ENCODE data around the gene RBP5. TPM values are rescaled to one million over a fixed set of nuclear protein-coding genes. Genes with fewer than 3 reads are reported as not detected.

The RBP5 gene
- total RNA-seq, 1 experiment from 2014 or later, result 2.7 TPM

DNA sequence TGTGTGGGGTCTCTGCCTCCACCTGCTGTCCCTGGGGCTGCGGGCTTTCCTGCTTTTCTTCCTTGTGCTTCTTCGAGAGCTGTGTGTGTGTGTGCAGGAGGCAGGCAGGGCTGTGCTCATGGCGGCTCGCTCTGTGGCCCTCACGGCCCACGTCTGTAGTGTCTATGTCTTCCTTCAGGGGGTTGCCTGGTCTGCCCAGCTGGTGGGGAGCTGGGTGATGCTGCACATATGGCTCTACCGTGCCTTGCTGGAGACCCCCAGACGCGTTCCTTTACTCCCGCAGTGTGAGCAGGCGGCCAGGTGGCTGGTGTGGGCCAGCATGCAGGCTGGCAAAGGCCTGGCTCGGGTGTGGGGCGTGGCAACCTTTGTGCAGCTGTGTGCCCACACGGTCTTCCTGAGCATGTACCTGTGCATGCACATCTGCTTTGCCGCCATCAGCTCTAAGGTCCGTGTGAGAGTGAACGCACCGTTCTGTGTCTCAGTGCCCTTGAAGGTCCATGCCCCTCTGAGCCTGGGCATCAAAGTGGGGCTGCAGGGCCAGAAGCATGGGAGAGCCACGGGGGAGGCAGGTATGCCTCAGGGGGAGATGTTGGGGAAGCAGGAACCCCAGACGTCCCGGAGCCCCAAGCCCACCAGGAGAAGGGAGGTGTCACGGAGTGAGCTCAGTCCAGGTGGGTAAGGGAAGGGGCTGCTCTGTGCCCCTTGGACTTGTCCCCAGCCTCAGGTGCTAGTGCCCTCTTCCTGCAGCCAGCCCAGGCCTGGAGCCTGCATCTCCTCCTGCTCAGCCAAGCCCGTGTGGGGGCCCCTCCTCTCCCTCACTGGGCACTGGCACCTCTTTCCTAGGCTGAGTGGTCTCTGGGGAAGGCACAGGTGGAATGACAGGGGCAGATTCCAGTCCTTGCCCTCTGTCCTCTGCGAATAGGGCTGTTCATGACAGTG lies 27.8 kb upstream of the RBP5 start:
- H2AFZ ChIP-seq (ENCODE audit: low read length), result no peak overlapping the region
- H3K18ac ChIP-seq (ENCODE audit: insufficient read length, low read depth, low read length), result no peak overlapping the region
- H3K9ac ChIP-seq (ENCODE audit: extremely low read depth, insufficient read length, low read length), result no peak overlapping the region
- H2BK120ac ChIP-seq (ENCODE audit: low read depth, low read length, poor library complexity, severe bottlenecking), result no peak overlapping the region
- no peaks in the 10 kb centered on the region for H3K9me3 Mint-ChIP-seq
- no peak overlapping the region for H4K8ac ChIP-seq (replicated peaks; ENCODE audit: insufficient read length, low read depth, low read length)
- no peak overlapping the region for H3K4me2 ChIP-seq (ENCODE audit: insufficient read depth, insufficient read length, low read length)
- no peak overlapping the region for H2BK20ac ChIP-seq (ENCODE audit: low read depth, low read length, poor library complexity, severe bottlenecking)
- no peak overlapping the region for H4K91ac ChIP-seq (ENCODE audit: insufficient read length, low read depth, low read length)
- H3T11ph ChIP-seq (ENCODE audit: low read length), result no peak overlapping the region
- H4K5ac ChIP-seq (ENCODE audit: insufficient read length, low read depth, low read length), result no peak overlapping the region
- H2BK12ac ChIP-seq (ENCODE audit: insufficient read length, low read depth, low read length), result no peak overlapping the region
- WGBS (ENCODE audit: extremely low coverage, insufficient read length, low lambda C conversion rate), result no CpG with 5 or more reads among the region's 24 CpGs
- no peak overlapping the region for H2AK5ac ChIP-seq (ENCODE audit: insufficient read length, low read length)
- H3K27ac Mint-ChIP-seq, result peak overlapping the region in 1 of 3 experiments; percentile 45; a peak in 1 of 7 replicates
- no peak overlapping the region for H3K56ac ChIP-seq (ENCODE audit: insufficient read length, low read depth, low read length)
- no peaks in the 10 kb centered on the region for H3K79me1 ChIP-seq (ENCODE audit: insufficient read depth, low read depth, low read length, poor library complexity, severe bottlenecking)
- H3K27me3 ChIP-seq (ENCODE audit: insufficient read depth, low read length), result no peaks in the 10 kb centered on the region
- H2BK15ac ChIP-seq (ENCODE audit: low read depth, low read length), result no peak overlapping the region
- TF ChIP-seq, protein P1, sequence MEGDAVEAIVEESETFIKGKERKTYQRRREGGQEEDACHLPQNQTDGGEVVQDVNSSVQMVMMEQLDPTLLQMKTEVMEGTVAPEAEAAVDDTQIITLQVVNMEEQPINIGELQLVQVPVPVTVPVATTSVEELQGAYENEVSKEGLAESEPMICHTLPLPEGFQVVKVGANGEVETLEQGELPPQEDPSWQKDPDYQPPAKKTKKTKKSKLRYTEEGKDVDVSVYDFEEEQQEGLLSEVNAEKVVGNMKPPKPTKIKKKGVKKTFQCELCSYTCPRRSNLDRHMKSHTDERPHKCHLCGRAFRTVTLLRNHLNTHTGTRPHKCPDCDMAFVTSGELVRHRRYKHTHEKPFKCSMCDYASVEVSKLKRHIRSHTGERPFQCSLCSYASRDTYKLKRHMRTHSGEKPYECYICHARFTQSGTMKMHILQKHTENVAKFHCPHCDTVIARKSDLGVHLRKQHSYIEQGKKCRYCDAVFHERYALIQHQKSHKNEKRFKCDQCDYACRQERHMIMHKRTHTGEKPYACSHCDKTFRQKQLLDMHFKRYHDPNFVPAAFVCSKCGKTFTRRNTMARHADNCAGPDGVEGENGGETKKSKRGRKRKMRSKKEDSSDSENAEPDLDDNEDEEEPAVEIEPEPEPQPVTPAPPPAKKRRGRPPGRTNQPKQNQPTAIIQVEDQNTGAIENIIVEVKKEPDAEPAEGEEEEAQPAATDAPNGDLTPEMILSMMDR (conservative IDR thresholded peaks at IDR 0.05), result no peak
- no peak overlapping the region for H3K4ac ChIP-seq (ENCODE audit: low read depth, low read length)
- no peaks in the 10 kb centered on the region for H3K23me2 ChIP-seq (ENCODE audit: insufficient read length, low read depth, low read length, poor library complexity, severe bottlenecking)
- no peak overlapping the region for H3K23ac ChIP-seq (ENCODE audit: insufficient read length, low read depth, low read length)
- peaks cover 0 to 7% (median 5%) of the 10 kb centered on the region in 3 experiments; a peak in 3 of 7 replicates for H3K36me3 Mint-ChIP-seq (ENCODE audit: insufficient read depth in 1 of 3, low read depth in 3 of 3)
- no peak overlapping the region for H2BK5ac ChIP-seq (ENCODE audit: insufficient read length, low read length)
- no peak overlapping the region for H3K27ac ChIP-seq (ENCODE audit: insufficient read length, low read depth, low read length)
- H3K4me3 Mint-ChIP-seq, result no peak overlapping the region
- H3K14ac ChIP-seq (ENCODE audit: insufficient read depth, low read length), result no peak overlapping the region
- no peaks in the 10 kb centered on the region for H3K4me1 Mint-ChIP-seq
- H3K9me3 ChIP-seq (ENCODE audit: control insufficient read depth, low read depth, low read length), result no peaks in the 10 kb centered on the region
- no peaks in the 10 kb centered on the region for H3K4me1 ChIP-seq (ENCODE audit: insufficient read depth, low read length)
- H4K20me1 ChIP-seq (ENCODE audit: control insufficient read depth, insufficient read depth, insufficient read length), result no peaks in the 10 kb centered on the region
- DNase-seq, result no peak
- peaks cover 6% of the 10 kb centered on the region; the same call in 1 of the 2 replicates for H3K27me3 Mint-ChIP-seq (ENCODE audit: low read depth)
- H3K79me2 ChIP-seq (ENCODE audit: insufficient read depth, low read length), result no peaks in the 10 kb centered on the region
